HL-60 (cell line): ENCODE data around the gene ZBTB45.

Experiments used
- DNase-seq, 2 experiments: peaks; one replicate each; pipeline ENCODE4 v3.0.0-alpha.2; 2010 to 2020; ENCODE audit warnings: low read depth in 1 of 2, low spot score in 1 of 2
- H3K27ac ChIP-seq: fragments of 250-450 bp; sonication (Bioruptor Pico); replicated peaks from 2 replicates; pipeline ENCODE4 v1.5.1; 2020; ENCODE audit warnings: mild to moderate bottlenecking, moderate library complexity
- H3K27me3 ChIP-seq: fragments of 250-450 bp; sonication (Bioruptor Pico); 2 replicates; pipeline ENCODE4 v1.5.1; 2021; ENCODE audit warnings: mild to moderate bottlenecking, moderate library complexity; ENCODE audit not compliant: insufficient read depth, poor library complexity, severe bottlenecking
- H3K4me3 ChIP-seq: replicated peaks from 2 replicates; pipeline ENCODE4 v1.5.1; 2011; ENCODE audit warnings: mild to moderate bottlenecking, control low read depth, low read length; ENCODE audit not compliant: insufficient read depth
- CTCF ChIP-seq: IDR thresholded peaks from one replicate; pipeline ENCODE4 v1.5.1; 2011; ENCODE audit warnings: low read length, control low read depth, inconsistent platforms; ENCODE audit not compliant: insufficient read depth
- GABPA ChIP-seq: IDR thresholded peaks from 2 replicates; pipeline ENCODE4 v1.6.1; 2012; ENCODE audit warnings: low read depth
- POLR2AphosphoS5 ChIP-seq: IDR thresholded peaks from 2 replicates; pipeline ENCODE4 v1.6.1; 2012; ENCODE audit warnings: low read depth
- REST ChIP-seq: IDR thresholded peaks from 2 replicates; pipeline ENCODE4 v1.6.1; 2012; ENCODE audit warnings: low read depth; ENCODE audit not compliant: insufficient replicate concordance
- SPI1 ChIP-seq: IDR thresholded peaks from 2 replicates; pipeline ENCODE4 v1.6.1; 2012; ENCODE audit warnings: low read depth, mild to moderate bottlenecking, borderline replicate concordance

Gene ZBTB45

DNA sequence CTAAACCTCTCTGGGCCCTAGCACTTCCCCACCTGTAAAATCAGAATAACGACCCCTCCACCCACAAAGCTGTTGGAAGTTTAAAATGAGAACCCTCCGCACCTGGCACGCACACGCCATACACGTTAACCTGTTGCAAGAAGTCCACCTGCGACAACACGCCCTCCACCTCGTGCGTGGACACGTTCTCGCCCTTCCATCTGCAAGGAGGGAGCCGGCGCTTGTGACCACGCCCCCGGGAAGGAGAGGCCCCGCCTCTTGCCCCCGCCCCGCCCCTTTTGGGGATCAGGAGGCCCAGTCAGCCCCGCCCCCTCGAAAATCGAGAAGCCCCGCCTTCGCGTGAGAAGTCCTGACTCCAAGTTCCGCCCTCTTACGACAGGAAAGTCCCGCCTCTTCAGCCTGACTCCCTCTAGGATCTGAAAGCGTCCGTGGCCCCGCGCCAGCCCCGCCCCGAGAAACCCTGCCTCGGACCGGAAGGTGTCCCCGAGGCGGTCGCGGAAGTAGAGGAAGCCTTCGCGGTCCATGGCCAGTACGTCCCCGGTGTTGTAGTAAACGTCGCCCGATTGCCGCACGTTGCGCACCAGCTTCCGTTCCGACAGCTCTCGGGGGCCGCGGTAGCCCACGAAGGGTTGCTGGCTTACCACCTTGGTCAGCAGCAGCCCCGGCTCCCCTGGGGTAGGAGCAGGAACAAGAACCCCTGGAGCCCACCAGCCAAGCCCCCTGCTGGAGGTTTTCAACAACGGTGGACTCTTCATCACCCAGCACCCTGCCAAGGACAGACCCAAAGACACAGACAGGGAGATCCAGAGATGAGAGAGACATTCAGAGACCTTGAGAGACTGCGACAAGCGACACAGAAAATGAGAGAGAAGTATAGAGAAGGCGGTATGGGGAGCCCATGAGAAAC, 20.3 kb downstream of the ZBTB45 start:
- TF ChIP-seq POLR2AphosphoS5 (peak; percentile 88), GABPA (peak; percentile 99), SPI1 (peak; percentile 54; the same call in 1 of the 2 replicates), CTCF (no peak), REST (peak; percentile 69)
- DNase-seq: peak; percentile 97 to 100
- Histone ChIP-seq H3K27ac (peak overlapping the region; percentile 62), H3K4me3 (peak overlapping the region; percentile 46), H3K27me3 (no peaks in the 10 kb centered on the region)

DNA sequence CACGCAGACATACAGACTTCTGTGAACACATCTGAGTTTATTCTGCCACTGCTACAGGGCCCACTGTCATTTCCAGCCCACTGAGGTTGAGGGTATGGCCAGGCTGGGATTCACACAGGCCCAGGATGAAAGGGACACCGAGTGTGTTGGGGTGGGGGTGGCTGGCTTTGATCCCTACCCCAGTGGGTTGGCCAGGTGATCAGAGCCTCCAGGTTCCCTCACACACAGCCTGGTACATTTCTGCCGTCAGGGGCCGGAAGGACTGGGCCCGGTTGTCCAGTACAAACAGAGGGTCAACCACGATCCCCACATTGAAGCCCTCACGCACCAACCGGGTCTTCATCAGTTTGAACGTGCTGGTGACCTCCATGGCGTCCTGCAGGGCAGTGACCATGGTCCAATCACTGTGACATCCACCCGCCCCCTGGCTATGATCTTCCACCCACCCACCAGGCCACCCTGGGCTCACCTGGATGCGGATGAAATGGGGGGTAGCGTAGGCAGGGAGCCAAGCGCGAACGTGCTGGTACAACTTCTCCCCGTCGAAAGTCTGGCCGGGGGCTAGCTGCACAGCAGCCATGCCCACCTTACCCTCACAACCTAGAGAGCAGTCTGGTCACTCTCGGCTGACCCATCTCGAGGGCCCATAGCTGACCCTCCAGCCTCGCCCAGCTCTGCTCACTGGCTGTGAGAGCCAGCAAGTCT, 21.1 kb downstream of the ZBTB45 start:
- Histone ChIP-seq H3K27ac (peak overlapping the region; percentile 52), H3K27me3 (no peaks in the 10 kb centered on the region), H3K4me3 (peak overlapping the region; percentile 46)
- TF ChIP-seq GABPA (no peak), POLR2AphosphoS5 (no peak), SPI1 (no peak)
- no peak for DNase-seq

- Histone ChIP-seq H3K27ac (no peak overlapping the region), H3K27me3 (no peaks in the 10 kb centered on the region), H3K4me3 (no peak overlapping the region)
- DNase-seq: no peak
- TF ChIP-seq REST (no peak), CTCF (no peak), SPI1 (no peak), GABPA (no peak), POLR2AphosphoS5 (no peak)
These were observed 21.9 kb downstream of the ZBTB45 start for GRCh38 chr19:58497634-58498170.

DNA sequence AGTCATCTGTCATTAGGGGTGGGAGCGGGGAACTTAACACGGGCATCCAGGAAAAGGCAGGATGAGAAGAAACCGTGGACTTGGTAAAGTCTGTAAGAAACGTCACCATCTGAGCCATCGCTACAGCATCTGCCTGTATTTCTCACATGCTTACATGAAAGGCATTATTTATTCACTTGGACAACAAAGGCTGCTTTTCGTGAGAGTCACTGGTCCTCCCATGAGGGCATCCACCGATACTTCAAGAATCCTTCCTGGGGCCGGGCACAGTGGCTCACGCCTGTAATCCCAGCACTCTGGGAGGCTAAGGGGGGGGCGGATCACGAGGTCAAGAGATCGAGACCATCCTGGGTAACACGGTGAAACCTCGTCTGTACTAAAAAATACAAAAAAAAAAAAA, 27.3 kb downstream of the ZBTB45 start:
- DNase-seq: no peak
- Histone ChIP-seq H3K27ac (no peak overlapping the region), H3K27me3 (no peaks in the 10 kb centered on the region), H3K4me3 (no peak overlapping the region)
- TF ChIP-seq CTCF (no peak), GABPA (no peak), POLR2AphosphoS5 (no peak), REST (no peak), SPI1 (no peak)
